HepG2 (cell line): Measurements from ENCODE around the gene B4GALT5. TPM values are rescaled to one million over a fixed set of nuclear protein-coding genes. Genes with fewer than 3 reads are reported as not detected.

Experiments
- BCLAF1 ChIP-seq: fragments of 450-650 bp; IDR thresholded peaks from 2 replicates; pipeline ENCODE4 v1.6.1; 2017; ENCODE audit warnings: mild to moderate bottlenecking
- BORCS8-MEF2B ChIP-seq: sonication (generic); formaldehyde crosslinking; IDR thresholded peaks from 2 replicates; pipeline ENCODE4 v1.8.0; 2022; ENCODE audit warnings: mild to moderate bottlenecking, missing genetic modification reagents
- CEBPB ChIP-seq: IDR thresholded peaks from 2 replicates; pipeline ENCODE4 v1.6.1; 2011; ENCODE audit warnings: low read depth, low read length, improper control_type of control experiment, borderline replicate concordance
- DMAP1 ChIP-seq: IDR thresholded peaks from 2 replicates; pipeline ENCODE4 v1.6.1; 2016
- FOXK1 ChIP-seq: sonication (generic); formaldehyde crosslinking; IDR thresholded peaks from 2 replicates; pipeline ENCODE4 v1.4.0; 2020; ENCODE audit warnings: low read depth, missing genetic modification reagents, borderline replicate concordance
- FOXP1 ChIP-seq, 2 experiments: fragments of 450-650 bp in 1 of 2; IDR thresholded peaks; 2 replicates each; pipeline ENCODE4 v1.6.1; 2017 to 2018; ENCODE audit warnings: antibody characterized with exemption in 1 of 2
- GMEB1 ChIP-seq: sonication (generic); formaldehyde crosslinking; IDR thresholded peaks from 2 replicates; pipeline ENCODE4 v1.5.1; 2020; ENCODE audit warnings: missing genetic modification reagents, mild to moderate bottlenecking, borderline replicate concordance
- IKZF4 ChIP-seq: sonication (generic); formaldehyde crosslinking; IDR thresholded peaks from 2 replicates; pipeline ENCODE4 v1.5.1; 2020; ENCODE audit warnings: borderline replicate concordance, mild to moderate bottlenecking, low read depth, missing genetic modification reagents; ENCODE audit errors: not compliant biosample characterization
- IRF9 ChIP-seq: sonication (generic); formaldehyde crosslinking; IDR thresholded peaks from 2 replicates; pipeline ENCODE4 v1.8.0; 2022; ENCODE audit warnings: missing genetic modification reagents, mild to moderate bottlenecking, borderline replicate concordance
- KLF6 ChIP-seq: IDR thresholded peaks from 2 replicates; pipeline ENCODE4 v1.8.0; 2016; ENCODE audit warnings: missing biosample characterization, missing genetic modification reagents
- MXD4 ChIP-seq: IDR thresholded peaks from 2 replicates; pipeline ENCODE4 v1.6.1; 2016; ENCODE audit warnings: mild to moderate bottlenecking, missing biosample characterization, missing genetic modification reagents
- MYPOP ChIP-seq: sonication (generic); formaldehyde crosslinking; IDR thresholded peaks from 2 replicates; pipeline ENCODE4 v1.8.1; 2023; ENCODE audit warnings: mild to moderate bottlenecking, moderate library complexity, missing genetic modification reagents
- SNAPC2 ChIP-seq: sonication (generic); formaldehyde crosslinking; IDR thresholded peaks from 2 replicates; pipeline ENCODE4 v1.8.1; 2022; ENCODE audit warnings: mild to moderate bottlenecking, missing genetic modification reagents
- ZBTB20 ChIP-seq: sonication (generic); formaldehyde crosslinking; IDR thresholded peaks from 2 replicates; pipeline ENCODE4 v1.8.1; 2023; ENCODE audit warnings: missing genetic modification reagents, low read depth, mild to moderate bottlenecking, borderline replicate concordance
- ZBTB42 ChIP-seq: sonication (generic); formaldehyde crosslinking; IDR thresholded peaks from 2 replicates; pipeline ENCODE4 v1.5.0; 2020; ENCODE audit warnings: mild to moderate bottlenecking, missing genetic modification reagents
- ZEB1 ChIP-seq: IDR thresholded peaks from 2 replicates; pipeline ENCODE4 v1.6.1; 2012; ENCODE audit warnings: mild to moderate bottlenecking, low read depth, inconsistent platforms; ENCODE audit not compliant: insufficient replicate concordance
- ZMYM4 ChIP-seq: sonication (generic); formaldehyde crosslinking; IDR thresholded peaks from 2 replicates; pipeline ENCODE4 v1.8.1; 2023; ENCODE audit warnings: mild to moderate bottlenecking, missing genetic modification reagents
- ZNF124 ChIP-seq: sonication (generic); formaldehyde crosslinking; IDR thresholded peaks from 2 replicates; pipeline ENCODE4 v1.4.0; 2020; ENCODE audit warnings: missing genetic modification reagents
- ZNF230 ChIP-seq: sonication (generic); formaldehyde crosslinking; IDR thresholded peaks from 2 replicates; pipeline ENCODE4 v1.4.0; 2020; ENCODE audit warnings: mild to moderate bottlenecking, missing genetic modification reagents
- ZNF343 ChIP-seq: sonication (generic); formaldehyde crosslinking; IDR thresholded peaks from 2 replicates; pipeline ENCODE4 v1.4.0; 2020; ENCODE audit warnings: mild to moderate bottlenecking, missing genetic modification reagents
- ZNF703 ChIP-seq: sonication (generic); formaldehyde crosslinking; IDR thresholded peaks from 2 replicates; pipeline ENCODE4 v1.5.1; 2020; ENCODE audit warnings: missing genetic modification reagents, mild to moderate bottlenecking, moderate library complexity, borderline replicate concordance
- ZNF746 ChIP-seq: sonication (generic); formaldehyde crosslinking; IDR thresholded peaks from 2 replicates; pipeline ENCODE4 v1.8.0; 2022; ENCODE audit warnings: mild to moderate bottlenecking, missing genetic modification reagents
- polyA plus RNA-seq, 8 experiments: library from polyadenylated mRNA; depleted of rRNA in 3 of 8; stranded (reverse) in 7 of 8; unstranded in 1 of 8; fragments of >200 nt; fragmentation: Illumina TruSeq in 4 of 8; extraction: Trizol in 4 of 8; gene quantifications; 2 replicates each; pipeline versions ENCODE4 v1.2.1 to v1.2.3, GENCODE V29; 2011 to 2016; ENCODE audit warnings: low read depth in 4 of 8, missing spikeins in 1 of 8, mixed read lengths in 1 of 8; ENCODE audit not compliant: insufficient read depth in 1 of 8
- total RNA-seq, 5 experiments: library from RNA; depleted of rRNA; stranded (reverse); fragments of >200 nt; fragmentation: Illumina TruSeq; extraction: Trizol; gene quantifications; 2 replicates each; pipeline ENCODE4 v1.2.3, GENCODE V29; 2016; ENCODE audit warnings: low read depth in 1 of 5

The B4GALT5 gene
- total and polyA plus RNA-seq, 2 of the 13 experiments (the other 11 are each of a cell fraction or from before 2014, with no cell fraction given), result 27.3 to 30.9 TPM

GRCh38 chr20:49713753-49714712 is at the start of gene B4GALT5 (continued):
- TF ChIP-seq FOXP1 (IDR thresholded peaks at IDR 0.05) (no peak), FOXP1 (CRISPR knock-in tag; IDR thresholded peaks at IDR 0.05) (0 out of 2 replicates have a peak, but pooled peaks have one; percentile 3), GMEB1 (CRISPR knock-in tag) (peak; percentile 24; the same call in 1 of the 2 replicates), DMAP1 (CRISPR knock-in tag) (peak; percentile 82), KLF6 (CRISPR knock-in tag) (no peak), IKZF4 (no peak), ZBTB20 (CRISPR knock-in tag) (peak; percentile 38; the same call in 1 of the 2 replicates), BORCS8-MEF2B (peak; percentile 47; the same call in 1 of the 2 replicates), MYPOP (CRISPR knock-in tag) (peak; percentile 96), SNAPC2 (CRISPR knock-in tag) (0 out of 2 replicates have a peak, but pooled peaks have one; percentile 71), MXD4 (CRISPR knock-in tag) (0 out of 2 replicates have a peak, but pooled peaks have one; percentile 64), BCLAF1 (no peak), ZNF124 (CRISPR knock-in tag) (no peak; the same call in 1 of the 2 replicates), ZNF343 (CRISPR knock-in tag) (peak; percentile 65; the same call in 1 of the 2 replicates), CEBPB (no peak), IRF9 (CRISPR knock-in tag) (no peak), ZMYM4 (CRISPR knock-in tag) (peak; percentile 74), ZBTB42 (CRISPR knock-in tag) (no peak), ZNF703 (CRISPR knock-in tag) (peak; percentile 61; the same call in 1 of the 2 replicates), ZNF746 (CRISPR knock-in tag) (no peak), FOXK1 (CRISPR knock-in tag) (peak; percentile 46; the same call in 1 of the 2 replicates), ZEB1 (no peak), ZNF230 (CRISPR knock-in tag) (no peak; the same call in 1 of the 2 replicates)
